Liver (tissue), 9 donors: ENCODE measurements around the gene HAND2. TPM values are rescaled to one million over a fixed set of nuclear protein-coding genes. Genes with fewer than 3 reads are reported as not detected.

Source experiments
- DNase-seq: peaks from one replicate; pipeline ENCODE4 v3.0.0-alpha.2; 2017; ENCODE audit warnings: low spot score
- H3K27ac ChIP-seq, 2 donors: one replicate each; pipeline ENCODE4 v1.7.0; 2013; ENCODE audit warnings: inconsistent platforms in 2 of 2, low read length in 2 of 2, control low read depth in 1 of 2, low read depth in 1 of 2, mild to moderate bottlenecking in 1 of 2
- H3K27me3 ChIP-seq, 4 donors: one replicate each; pipeline versions ENCODE4 v1.6.1 to v1.7.0; 2013; ENCODE audit warnings: low read length in 3 of 4, inconsistent platforms in 1 of 4, mild to moderate bottlenecking in 1 of 4, moderate library complexity in 1 of 4; ENCODE audit not compliant: control insufficient read depth in 4 of 4, insufficient read depth in 4 of 4
- H3K36me3 ChIP-seq, 4 donors: one replicate each; pipeline versions ENCODE4 v1.6.1 to v1.7.0; 2013; ENCODE audit warnings: low read length in 3 of 4, mild to moderate bottlenecking in 3 of 4, low read depth in 1 of 4, moderate library complexity in 1 of 4; ENCODE audit not compliant: control insufficient read depth in 4 of 4, insufficient read depth in 3 of 4
- H3K4me1 ChIP-seq, 4 donors: one replicate each; pipeline versions ENCODE4 v1.6.1 to v1.7.0; 2013; ENCODE audit warnings: low read length in 3 of 4, mild to moderate bottlenecking in 3 of 4, moderate library complexity in 1 of 4; ENCODE audit not compliant: control insufficient read depth in 4 of 4, insufficient read depth in 4 of 4
- H3K4me3 ChIP-seq, 3 donors: one replicate each; pipeline versions ENCODE4 v1.6.1 to v1.7.0; 2013; ENCODE audit warnings: low read length in 3 of 3, control low read depth in 1 of 3, low read depth in 1 of 3, mild to moderate bottlenecking in 1 of 3
- H3K9ac ChIP-seq, 2 donors: one replicate each; pipeline ENCODE4 v1.7.0; 2013; ENCODE audit warnings: low read length in 2 of 2, mild to moderate bottlenecking in 2 of 2, moderate library complexity in 2 of 2, control low read depth in 1 of 2, low read depth in 1 of 2
- H3K9me3 ChIP-seq, 4 donors: one replicate each; pipeline versions ENCODE4 v1.6.1 to v1.7.0; 2013; ENCODE audit warnings: low read length in 3 of 4; ENCODE audit not compliant: control insufficient read depth in 4 of 4
- ATF3 ChIP-seq: IDR thresholded peaks from 2 replicates; pipeline ENCODE4 v1.6.1; 2016; ENCODE audit warnings: antibody characterized with exemption
- EGR1 ChIP-seq, 2 donors: IDR thresholded peaks; 2 replicates each; pipeline ENCODE4 v1.6.1; 2016 to 2018; ENCODE audit warnings: antibody characterized with exemption in 2 of 2, low read depth in 2 of 2
- FOXA1 ChIP-seq: IDR thresholded peaks from 2 replicates; pipeline ENCODE4 v1.6.1; 2016; ENCODE audit warnings: antibody characterized with exemption
- FOXA2 ChIP-seq: IDR thresholded peaks from 2 replicates; pipeline ENCODE4 v1.6.1; 2016; ENCODE audit warnings: antibody characterized with exemption
- GABPA ChIP-seq, 2 donors: IDR thresholded peaks in 1 of 2; conservative IDR thresholded peaks in 1 of 2; 2 replicates each; pipeline ENCODE4 v1.6.1; 2016; ENCODE audit warnings: antibody characterized with exemption in 2 of 2, mild to moderate bottlenecking in 1 of 2, moderate library complexity in 1 of 2
- HNF4A ChIP-seq, 2 donors: conservative IDR thresholded peaks; 2 replicates each; pipeline ENCODE4 v1.6.1; 2016; ENCODE audit warnings: antibody characterized with exemption in 2 of 2, mild to moderate bottlenecking in 2 of 2
- HNF4G ChIP-seq: IDR thresholded peaks from 2 replicates; pipeline ENCODE4 v1.6.1; 2016; ENCODE audit warnings: antibody characterized with exemption
- JUND ChIP-seq, 2 donors: IDR thresholded peaks; 2 replicates each; pipeline ENCODE4 v1.6.1; 2016; ENCODE audit warnings: antibody characterized with exemption in 2 of 2
- MAX ChIP-seq: IDR thresholded peaks from 2 replicates; pipeline ENCODE4 v1.6.1; 2016; ENCODE audit warnings: antibody characterized with exemption
- NR2F2 ChIP-seq: IDR thresholded peaks from 2 replicates; pipeline ENCODE4 v1.6.1; 2016; ENCODE audit warnings: antibody characterized with exemption
- RAD21 ChIP-seq, 2 donors: IDR thresholded peaks; 2 replicates each; pipeline ENCODE4 v1.6.1; 2016; ENCODE audit warnings: antibody characterized with exemption in 2 of 2, mild to moderate bottlenecking in 2 of 2
- RXRA ChIP-seq, 2 donors: IDR thresholded peaks; 2 replicates each; pipeline ENCODE4 v1.6.1; 2017 to 2018; ENCODE audit warnings: antibody characterized with exemption in 2 of 2, mild to moderate bottlenecking in 1 of 2
- SP1 ChIP-seq: IDR thresholded peaks from 2 replicates; pipeline ENCODE4 v1.6.1; 2018; ENCODE audit warnings: antibody characterized with exemption, mild to moderate bottlenecking
- TAF1 ChIP-seq: conservative IDR thresholded peaks from 2 replicates; pipeline ENCODE4 v1.6.1; 2016; ENCODE audit warnings: antibody characterized with exemption, mild to moderate bottlenecking
- YY1 ChIP-seq: IDR thresholded peaks from 2 replicates; pipeline ENCODE4 v1.6.1; 2016; ENCODE audit warnings: antibody characterized with exemption, mild to moderate bottlenecking
- ZBTB33 ChIP-seq: IDR thresholded peaks from 2 replicates; pipeline ENCODE4 v1.6.1; 2016; ENCODE audit warnings: antibody characterized with exemption
- WGBS: extraction: QIAGEN DNeasy Blood & Tissue Kit; methylation state at CpG from one replicate; pipeline ENCODE4 v1.1.7; 2013; 5-methylcytosine and 5-hydroxymethylcytosine counted together
- polyA plus RNA-seq, 2 donors: library from polyadenylated mRNA; stranded (reverse) in 1 of 2; unstranded in 1 of 2; fragments of 200-250 nt in 1 of 2; fragments of >200 nt in 1 of 2; fragmentation: Nextera tagmentation in 1 of 2; extraction: Ambion mirVana in 1 of 2; gene quantifications; one replicate each; pipeline versions ENCODE4 v1.2.1 to v1.2.3, GENCODE V29; 2013 to 2015
- total RNA-seq, 2 donors: library from RNA; depleted of rRNA; stranded (reverse); fragments of >200 nt; gene quantifications; one replicate each; pipeline ENCODE4 v1.2.3, GENCODE V29; 2014
- TF ChIP-seq, protein P1 (sequence below): IDR thresholded peaks from 2 replicates; pipeline ENCODE4 v1.6.1; 2016; ENCODE audit warnings: antibody characterized with exemption, mild to moderate bottlenecking
- TF ChIP-seq, protein P2 (sequence below): fragments of 150-350 bp; IDR thresholded peaks from 2 replicates; pipeline ENCODE4 v1.5.1; 2017; ENCODE audit warnings: improper control_type of control experiment, low read depth, low read length; ENCODE audit not compliant: missing input control
- donor health status: healthy.
- donor health status: healthy.
- donor health status: healthy.
- donor health status: healthy.
- donor health status: healthy.

HAND2 gene
- total and polyA plus RNA-seq, 4 donors: 2.1 to 4.7 (median 3.7) TPM

DNA sequence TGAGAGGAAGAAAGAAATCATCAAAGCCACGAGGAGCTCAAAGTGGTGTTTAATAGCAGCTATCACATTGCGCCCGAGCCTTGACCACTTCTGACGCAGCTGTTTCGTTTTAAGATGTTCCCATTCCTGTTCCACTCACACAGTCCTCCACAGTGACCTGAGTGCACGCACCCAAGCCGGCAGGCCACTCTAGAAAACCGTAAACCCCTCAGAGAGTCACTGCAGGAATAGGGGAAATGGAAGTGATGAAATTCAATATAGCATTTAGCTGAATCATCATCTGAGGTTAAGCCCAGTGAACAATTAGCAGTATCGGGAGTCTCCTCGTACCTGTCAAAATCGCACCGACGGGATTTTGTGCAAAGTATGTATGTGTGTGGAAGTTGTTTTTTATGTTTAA lies 17.9 kb upstream of the HAND2 start:
- Histone ChIP-seq H3K9ac (no peak overlapping the region), H3K9me3 (no peaks in the 10 kb centered on the region), H3K4me1 (no peaks in the 10 kb centered on the region), H3K36me3 (no peaks in the 10 kb centered on the region), H3K4me3 (no peak overlapping the region), H3K27me3 (peaks cover 0 to 17% (median 7%) of the 10 kb centered on the region in 4 donors), H3K27ac (no peak overlapping the region)
- 65% methylated on average over 13 of the region's 13 CpGs for WGBS
- TF ChIP-seq RXRA (IDR thresholded peaks at IDR 0.05): no peak
- no peak for TF ChIP-seq RAD21 (IDR thresholded peaks at IDR 0.05)
- TF ChIP-seq JUND (IDR thresholded peaks at IDR 0.05): no peak
- TF ChIP-seq, protein P1, sequence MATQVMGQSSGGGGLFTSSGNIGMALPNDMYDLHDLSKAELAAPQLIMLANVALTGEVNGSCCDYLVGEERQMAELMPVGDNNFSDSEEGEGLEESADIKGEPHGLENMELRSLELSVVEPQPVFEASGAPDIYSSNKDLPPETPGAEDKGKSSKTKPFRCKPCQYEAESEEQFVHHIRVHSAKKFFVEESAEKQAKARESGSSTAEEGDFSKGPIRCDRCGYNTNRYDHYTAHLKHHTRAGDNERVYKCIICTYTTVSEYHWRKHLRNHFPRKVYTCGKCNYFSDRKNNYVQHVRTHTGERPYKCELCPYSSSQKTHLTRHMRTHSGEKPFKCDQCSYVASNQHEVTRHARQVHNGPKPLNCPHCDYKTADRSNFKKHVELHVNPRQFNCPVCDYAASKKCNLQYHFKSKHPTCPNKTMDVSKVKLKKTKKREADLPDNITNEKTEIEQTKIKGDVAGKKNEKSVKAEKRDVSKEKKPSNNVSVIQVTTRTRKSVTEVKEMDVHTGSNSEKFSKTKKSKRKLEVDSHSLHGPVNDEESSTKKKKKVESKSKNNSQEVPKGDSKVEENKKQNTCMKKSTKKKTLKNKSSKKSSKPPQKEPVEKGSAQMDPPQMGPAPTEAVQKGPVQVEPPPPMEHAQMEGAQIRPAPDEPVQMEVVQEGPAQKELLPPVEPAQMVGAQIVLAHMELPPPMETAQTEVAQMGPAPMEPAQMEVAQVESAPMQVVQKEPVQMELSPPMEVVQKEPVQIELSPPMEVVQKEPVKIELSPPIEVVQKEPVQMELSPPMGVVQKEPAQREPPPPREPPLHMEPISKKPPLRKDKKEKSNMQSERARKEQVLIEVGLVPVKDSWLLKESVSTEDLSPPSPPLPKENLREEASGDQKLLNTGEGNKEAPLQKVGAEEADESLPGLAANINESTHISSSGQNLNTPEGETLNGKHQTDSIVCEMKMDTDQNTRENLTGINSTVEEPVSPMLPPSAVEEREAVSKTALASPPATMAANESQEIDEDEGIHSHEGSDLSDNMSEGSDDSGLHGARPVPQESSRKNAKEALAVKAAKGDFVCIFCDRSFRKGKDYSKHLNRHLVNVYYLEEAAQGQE: no peak
- no peak for TF ChIP-seq YY1
- TF ChIP-seq ATF3: no peak
- TF ChIP-seq MAX: no peak
- no peak for TF ChIP-seq EGR1 (IDR thresholded peaks at IDR 0.05; ENCODE audit: low read depth in 2 of 2)
- TF ChIP-seq HNF4A (conservative IDR thresholded peaks at IDR 0.05): no peak
- TF ChIP-seq, protein P2, sequence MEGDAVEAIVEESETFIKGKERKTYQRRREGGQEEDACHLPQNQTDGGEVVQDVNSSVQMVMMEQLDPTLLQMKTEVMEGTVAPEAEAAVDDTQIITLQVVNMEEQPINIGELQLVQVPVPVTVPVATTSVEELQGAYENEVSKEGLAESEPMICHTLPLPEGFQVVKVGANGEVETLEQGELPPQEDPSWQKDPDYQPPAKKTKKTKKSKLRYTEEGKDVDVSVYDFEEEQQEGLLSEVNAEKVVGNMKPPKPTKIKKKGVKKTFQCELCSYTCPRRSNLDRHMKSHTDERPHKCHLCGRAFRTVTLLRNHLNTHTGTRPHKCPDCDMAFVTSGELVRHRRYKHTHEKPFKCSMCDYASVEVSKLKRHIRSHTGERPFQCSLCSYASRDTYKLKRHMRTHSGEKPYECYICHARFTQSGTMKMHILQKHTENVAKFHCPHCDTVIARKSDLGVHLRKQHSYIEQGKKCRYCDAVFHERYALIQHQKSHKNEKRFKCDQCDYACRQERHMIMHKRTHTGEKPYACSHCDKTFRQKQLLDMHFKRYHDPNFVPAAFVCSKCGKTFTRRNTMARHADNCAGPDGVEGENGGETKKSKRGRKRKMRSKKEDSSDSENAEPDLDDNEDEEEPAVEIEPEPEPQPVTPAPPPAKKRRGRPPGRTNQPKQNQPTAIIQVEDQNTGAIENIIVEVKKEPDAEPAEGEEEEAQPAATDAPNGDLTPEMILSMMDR: no peak
- no peak for TF ChIP-seq FOXA2
- TF ChIP-seq NR2F2: no peak
- TF ChIP-seq ZBTB33: no peak
- TF ChIP-seq GABPA (IDR thresholded peaks at IDR 0.05 in 1 of 2, conservative IDR thresholded peaks at IDR 0.05 in 1 of 2): no peak
- TF ChIP-seq SP1: no peak
- TF ChIP-seq TAF1: no peak
- no peak for TF ChIP-seq HNF4G
- no peak for TF ChIP-seq FOXA1
- no peak for DNase-seq
